Measurements from ENCODE around the gene COL2A1. TPM values are rescaled to one million over a fixed set of nuclear protein-coding genes. Genes with fewer than 3 reads are reported as not detected.

The COL2A1 gene
- total and polyA plus RNA-seq, 2 donors from 2014 or later: not detected

GRCh38 chr12:48022180-48022521 lies 17.9 kb upstream of the COL2A1 start:
- DNase-seq (no peak), FAIRE-seq (no peak)
- Histone ChIP-seq H3K9ac (ENCODE audit: low read length in 3 of 3) (no peak overlapping the region), H3K36me3 (ENCODE audit: control insufficient read depth in 2 of 3, insufficient read depth in 3 of 3, low read length in 3 of 3) (no peaks in the 10 kb centered on the region), H3K4me3 (ENCODE audit: low read length in 3 of 3) (no peak overlapping the region), H3K4me1 (ENCODE audit: control insufficient read depth in 2 of 3, insufficient read depth in 2 of 3, low read depth in 1 of 3, low read length in 3 of 3) (no peaks in the 10 kb centered on the region), H3K9me3 (ENCODE audit: control insufficient read depth in 2 of 3, insufficient read depth in 1 of 3, low read length in 3 of 3) (no peaks in the 10 kb centered on the region), H3K27me3 (ENCODE audit: control insufficient read depth, insufficient read depth, low read length) (no peaks in the 10 kb centered on the region), H3K27ac (ENCODE audit: low read depth in 2 of 2, low read length in 2 of 2) (no peak overlapping the region)
- intact Hi-C loops (cut with DNase I): no loop called here
- TF ChIP-seq CTCF (IDR thresholded peaks at IDR 0.05; ENCODE audit: borderline replicate concordance, extremely low read depth, insufficient read depth): no peak

GRCh38 chr12:48021485-48022179 lies 17.4 kb upstream of the COL2A1 start:
- TF ChIP-seq CTCF (IDR thresholded peaks at IDR 0.05; ENCODE audit: borderline replicate concordance, extremely low read depth, insufficient read depth): no peak
- intact Hi-C loops (cut with DNase I): no loop called here
- no peak overlapping the region for H3K4me3 ChIP-seq (ENCODE audit: low read length in 3 of 3)
- FAIRE-seq (no peak), DNase-seq (no peak)
- H3K9ac ChIP-seq (ENCODE audit: low read length in 3 of 3): no peak overlapping the region
- no peaks in the 10 kb centered on the region for H3K36me3 ChIP-seq (ENCODE audit: control insufficient read depth in 2 of 3, insufficient read depth in 3 of 3, low read length in 3 of 3)
- H3K27ac ChIP-seq (ENCODE audit: low read depth in 2 of 2, low read length in 2 of 2): no peak overlapping the region
- no peaks in the 10 kb centered on the region for H3K27me3 ChIP-seq (ENCODE audit: control insufficient read depth, insufficient read depth, low read length)
- no peaks in the 10 kb centered on the region for H3K9me3 ChIP-seq (ENCODE audit: control insufficient read depth in 2 of 3, insufficient read depth in 1 of 3, low read length in 3 of 3)
- no peaks in the 10 kb centered on the region for H3K4me1 ChIP-seq (ENCODE audit: control insufficient read depth in 2 of 3, insufficient read depth in 2 of 3, low read depth in 1 of 3, low read length in 3 of 3)

GRCh38 chr12:48019639-48020265 lies 15.5 kb upstream of the COL2A1 start:
- Histone ChIP-seq H3K9me3 (ENCODE audit: control insufficient read depth in 2 of 3, insufficient read depth in 1 of 3, low read length in 3 of 3) (no peaks in the 10 kb centered on the region), H3K27me3 (ENCODE audit: control insufficient read depth, insufficient read depth, low read length) (no peaks in the 10 kb centered on the region), H3K27ac (ENCODE audit: low read depth in 2 of 2, low read length in 2 of 2) (no peak overlapping the region), H3K9ac (ENCODE audit: low read length in 3 of 3) (no peak overlapping the region), H3K4me3 (ENCODE audit: low read length in 3 of 3) (no peak overlapping the region), H3K36me3 (ENCODE audit: control insufficient read depth in 2 of 3, insufficient read depth in 3 of 3, low read length in 3 of 3) (no peaks in the 10 kb centered on the region), H3K4me1 (ENCODE audit: control insufficient read depth in 2 of 3, insufficient read depth in 2 of 3, low read depth in 1 of 3, low read length in 3 of 3) (no peaks in the 10 kb centered on the region)
- intact Hi-C loops (cut with DNase I): no loop called here
- no peak for TF ChIP-seq CTCF (IDR thresholded peaks at IDR 0.05; ENCODE audit: borderline replicate concordance, extremely low read depth, insufficient read depth)
- no peak for FAIRE-seq
- DNase-seq: no peak
